COLO668 (cell line): Measurements from ENCODE around the gene SYVN1.

Source experiments
- DNase-seq: peaks from one replicate; lab custom pipeline; 2025; ENCODE audit not compliant: unreplicated experiment; lab: John Stamatoyannopoulos, UW

Gene SYVN1

GRCh38 chr11:65112546-65113360, 21.6 kb downstream of the SYVN1 start:
- peak; percentile 80 for DNase-seq

- DNase-seq: peak; percentile 98
These were observed 22.4 kb downstream of the SYVN1 start, which contains the start of gene TM7SF2 for GRCh38 chr11:65111744-65112545. Gene TM7SF2 (plus strand): TSS chr11:65111872. CDS start chr11:65112016, 144 bp downstream.

DNA sequence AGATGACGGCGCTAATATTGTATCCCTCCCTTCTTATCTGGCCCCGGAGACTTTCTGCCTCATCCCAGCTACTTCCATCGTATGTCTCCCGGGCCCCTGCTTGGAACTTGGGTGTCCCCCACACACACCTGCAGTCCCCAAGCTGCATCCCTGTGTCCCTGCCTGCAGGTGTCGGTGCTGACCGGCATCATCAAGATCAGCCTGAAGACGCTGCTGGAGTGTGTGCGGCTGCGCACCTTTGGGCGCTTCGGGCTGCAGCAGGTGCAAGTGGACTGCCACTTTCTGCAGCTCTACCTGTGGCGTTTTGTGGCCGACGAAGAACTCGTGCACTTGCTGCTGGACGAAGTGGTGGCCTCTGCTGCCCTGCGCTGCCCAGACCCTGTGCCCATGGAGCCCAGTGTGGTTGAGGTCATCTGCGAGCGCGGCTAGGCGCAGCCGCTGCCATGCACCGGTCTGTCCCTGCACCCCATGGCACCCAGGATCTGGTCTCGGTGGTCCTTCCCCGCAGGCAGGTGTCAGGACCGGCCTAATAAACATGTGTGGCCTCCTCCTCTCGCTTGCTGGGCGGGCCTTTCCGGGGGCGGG, 23.1 kb downstream of the SYVN1 start:
- DNase-seq: no peak

DNA sequence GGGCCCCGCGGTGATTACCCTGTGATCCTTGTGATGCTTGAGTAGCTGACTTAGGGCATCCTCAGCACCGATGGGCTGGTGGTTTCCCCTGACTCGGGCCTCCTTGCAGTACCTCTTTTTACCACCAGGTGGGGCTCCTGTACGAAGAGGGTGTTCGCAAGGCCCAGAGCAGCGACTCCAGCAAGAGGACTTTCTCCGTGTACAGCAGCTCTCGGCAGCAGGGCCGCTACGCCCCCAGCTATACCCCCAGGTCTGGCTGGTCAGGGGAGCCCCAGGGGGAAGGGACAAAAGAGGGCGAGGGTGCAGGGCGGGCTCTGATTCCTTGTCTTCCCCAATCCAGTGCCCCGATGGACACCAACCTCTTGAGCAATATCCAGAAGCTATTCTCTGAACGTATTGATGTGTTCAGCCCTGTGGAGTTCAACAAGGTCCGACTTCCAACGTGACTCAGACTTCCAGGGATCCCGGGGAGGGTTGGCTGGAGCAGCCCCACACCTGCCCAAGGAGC, 23.9 kb downstream of the SYVN1 start:
- DNase-seq: peak; percentile 86

- no peak for DNase-seq
These were observed 24.8 kb downstream of the SYVN1 start for GRCh38 chr11:65109231-65110198.

DNA sequence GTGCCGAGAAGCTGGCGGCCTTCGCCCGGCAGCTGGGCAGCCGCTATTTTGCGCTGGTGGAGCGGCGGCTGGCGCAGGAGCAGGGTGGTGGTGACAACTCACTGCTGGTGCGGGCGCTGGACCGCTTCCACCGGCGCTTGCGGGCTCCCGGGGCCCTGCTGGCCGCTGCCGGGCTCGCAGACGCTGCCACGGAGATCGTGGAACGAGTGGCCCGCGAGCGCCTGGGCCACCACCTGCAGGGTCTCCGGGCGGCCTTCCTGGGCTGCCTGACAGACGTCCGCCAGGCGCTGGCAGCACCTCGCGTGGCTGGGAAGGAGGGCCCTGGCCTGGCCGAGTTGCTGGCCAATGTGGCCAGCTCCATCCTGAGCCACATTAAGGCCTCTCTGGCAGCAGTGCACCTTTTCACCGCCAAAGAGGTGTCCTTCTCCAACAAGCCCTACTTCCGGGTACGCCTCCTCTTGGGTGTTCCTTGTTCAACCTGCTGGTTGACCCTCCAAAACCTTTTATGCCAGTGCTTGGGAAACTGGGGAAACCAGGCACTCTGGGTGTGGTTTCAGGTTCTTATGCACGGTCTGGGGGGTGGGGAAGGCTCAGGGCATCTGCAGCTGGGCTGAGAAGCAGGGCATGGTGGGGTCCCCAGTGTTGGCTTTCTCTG, 25.7 kb downstream of the SYVN1 start:
- no peak for DNase-seq

DNA sequence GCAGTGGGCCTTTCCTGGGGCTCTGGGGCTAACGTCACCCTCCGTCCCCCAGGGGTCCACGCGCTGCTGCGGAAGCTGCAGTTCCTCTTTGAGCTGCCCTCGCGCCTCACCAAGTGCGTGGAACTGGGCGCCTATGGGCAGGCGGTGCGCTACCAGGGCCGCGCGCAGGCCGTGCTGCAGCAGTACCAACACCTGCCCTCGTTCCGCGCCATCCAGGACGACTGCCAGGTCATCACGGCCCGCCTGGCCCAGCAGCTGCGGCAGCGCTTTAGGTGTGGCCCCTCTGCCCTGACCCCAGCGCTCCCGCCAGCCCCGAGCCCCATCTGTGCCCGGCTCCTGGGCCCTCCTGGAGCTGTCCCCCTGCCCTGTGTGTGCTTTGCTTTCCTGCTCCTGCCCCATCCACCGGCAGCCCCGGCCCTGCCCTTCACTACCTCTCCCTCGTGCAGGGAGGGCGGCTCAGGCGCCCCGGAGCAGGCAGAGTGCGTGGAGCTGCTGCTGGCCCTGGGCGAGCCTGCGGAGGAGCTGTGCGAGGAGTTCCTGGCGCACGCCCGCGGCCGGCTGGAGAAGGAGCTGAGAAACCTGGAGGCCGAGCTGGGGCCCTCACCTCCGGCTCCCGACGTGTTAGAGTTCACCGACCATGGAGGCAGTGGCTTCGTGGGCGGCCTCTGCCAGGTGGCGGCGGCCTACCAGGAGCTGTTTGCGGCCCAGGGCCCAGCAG, 26.4 kb downstream of the SYVN1 start:
- no peak for DNase-seq

DNA sequence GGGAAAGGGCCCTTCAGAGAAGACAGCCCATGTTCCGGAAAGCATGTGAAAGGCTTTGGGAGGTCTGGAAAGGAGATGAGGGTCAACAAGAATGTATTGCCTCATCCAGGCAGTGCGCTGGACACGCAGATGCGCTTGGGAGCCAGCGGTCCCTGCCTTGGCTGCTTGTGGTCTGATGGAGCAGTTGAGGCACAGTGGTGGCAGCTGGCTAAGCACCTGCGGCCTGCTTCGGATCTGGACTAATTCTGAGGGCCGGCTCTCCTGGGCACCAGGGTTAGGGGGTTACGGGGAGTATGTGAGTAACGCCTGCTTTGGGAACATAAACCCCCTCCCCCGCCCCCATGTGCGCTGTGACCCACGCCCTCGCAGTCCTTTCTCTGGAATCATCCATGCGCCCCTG, 27.2 kb downstream of the SYVN1 start:
- no peak for DNase-seq

GRCh38 chr11:65104628-65105027, 29.7 kb downstream of the SYVN1 start:
- DNase-seq: no peak

- DNase-seq: no peak
These were observed 30.8 kb downstream of the SYVN1 start for GRCh38 chr11:65103476-65103875.

DNA sequence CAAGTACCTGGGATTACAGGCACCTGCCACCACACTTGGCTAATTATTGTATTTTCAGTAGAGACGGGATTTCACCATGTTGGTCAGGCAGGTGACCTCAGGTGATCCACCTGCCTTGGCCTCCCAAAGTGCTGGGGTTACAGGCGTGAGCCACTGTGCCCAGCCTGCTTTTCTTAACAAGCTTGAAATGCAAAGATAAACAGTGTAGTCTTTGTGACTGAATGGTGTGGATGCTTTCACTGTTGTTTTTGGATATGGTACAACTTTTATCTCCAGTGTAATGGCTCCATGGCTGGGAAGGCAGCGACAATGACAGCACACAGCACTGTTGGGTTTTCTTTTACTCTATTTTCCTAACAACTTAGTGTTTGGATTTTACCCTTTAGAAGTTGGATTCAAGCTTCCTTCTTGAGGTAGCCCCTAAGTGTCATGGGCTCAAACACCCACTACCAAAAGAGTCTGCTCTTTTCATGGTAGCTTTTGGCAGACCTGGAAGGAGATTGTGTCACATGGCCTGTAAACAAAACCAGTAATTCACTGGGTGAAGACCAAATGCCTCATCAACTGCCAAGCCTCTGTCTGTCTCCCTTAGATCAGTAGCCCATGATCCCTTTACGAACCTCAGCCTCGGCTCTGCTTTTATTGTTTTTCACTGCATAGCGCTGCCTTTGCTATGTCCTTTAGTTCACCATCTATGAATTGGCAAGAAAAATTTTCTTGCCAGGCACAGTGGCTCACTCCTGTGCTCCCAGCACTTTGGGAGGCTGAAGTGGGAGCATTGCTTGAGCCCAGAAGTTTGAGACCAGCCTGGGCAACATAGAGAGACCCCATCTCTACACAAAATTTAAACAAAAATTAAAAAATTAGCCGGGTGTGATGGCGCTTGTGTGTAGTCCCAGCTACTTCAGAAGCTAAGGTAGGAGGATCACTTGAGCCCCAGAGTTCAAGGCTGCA, 31.9 kb downstream of the SYVN1 start:
- no peak for DNase-seq

DNA sequence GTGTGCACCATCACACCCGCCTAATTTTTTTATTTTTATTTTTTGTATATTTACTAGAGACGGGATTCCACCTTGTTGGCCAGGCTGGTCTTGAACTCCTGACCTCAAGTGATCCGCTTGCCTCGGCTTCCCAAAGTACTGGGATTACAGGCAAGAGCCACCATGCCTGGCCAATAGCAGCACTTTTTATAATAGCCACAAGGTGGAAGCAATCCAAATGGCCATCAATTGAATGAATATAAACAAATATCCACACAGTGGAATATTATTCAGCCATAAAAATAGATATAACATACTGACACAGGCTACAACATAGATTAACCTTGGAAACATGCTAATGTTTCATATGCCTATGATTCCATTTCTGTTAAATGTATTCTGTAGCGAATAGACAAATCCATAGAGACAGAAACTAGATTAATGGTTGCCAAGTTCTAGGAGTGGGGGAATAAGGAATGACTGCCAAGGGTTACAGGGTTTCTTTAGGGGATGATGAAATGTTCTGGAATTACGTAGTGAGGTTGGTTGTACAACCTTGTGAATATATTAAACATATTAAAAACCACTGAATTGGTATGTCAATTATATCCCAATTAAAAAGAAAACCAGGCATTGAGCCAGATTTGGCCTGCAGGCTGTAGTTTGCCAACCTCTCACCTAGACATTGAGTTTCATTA, 33.5 kb downstream of the SYVN1 start:
- no peak for DNase-seq

- DNase-seq: no peak
These were observed 37.4 kb downstream of the SYVN1 start for GRCh38 chr11:65096926-65097325.

DNA sequence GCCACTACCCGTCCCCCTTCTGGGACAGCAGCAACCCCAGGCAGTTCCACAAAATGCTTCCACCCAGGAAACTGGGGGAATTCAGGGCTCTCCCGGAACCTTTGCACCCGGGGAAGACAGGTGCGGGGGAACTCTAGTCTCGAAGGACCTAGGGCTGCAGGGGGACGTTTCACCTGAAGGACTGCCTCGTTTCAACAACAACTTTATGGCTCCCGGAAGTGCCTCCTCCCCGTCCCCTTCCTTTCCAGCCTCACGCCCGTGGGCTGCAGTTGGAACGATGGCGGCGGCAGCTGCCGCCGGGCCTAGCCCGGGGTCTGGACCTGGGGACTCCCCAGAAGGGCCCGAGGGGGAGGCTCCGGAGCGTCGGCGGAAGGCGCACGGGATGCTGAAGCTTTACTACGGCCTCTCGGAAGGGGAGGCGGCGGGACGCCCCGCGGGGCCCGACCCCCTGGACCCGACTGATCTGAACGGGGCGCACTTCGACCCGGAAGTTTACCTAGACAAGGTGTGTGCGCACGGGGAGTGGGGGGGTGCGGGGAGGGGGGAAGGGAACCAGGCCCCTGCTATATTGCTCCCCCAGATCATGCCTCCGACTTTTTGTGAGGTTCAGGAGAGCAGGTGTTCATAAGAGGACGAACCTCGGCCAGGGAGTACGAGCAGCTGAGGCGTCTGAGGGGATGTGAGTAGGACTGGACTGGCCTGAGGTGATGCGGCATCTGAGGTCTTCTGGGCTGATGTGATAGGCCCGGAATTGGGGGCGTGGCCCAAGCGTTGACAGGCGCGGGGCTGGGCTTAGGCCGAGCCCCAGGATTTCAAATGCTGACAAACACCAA, 38.1 kb downstream of the SYVN1 start, which contains the start of gene VPS51:
Gene VPS51, plus strand, starts transcription at position 241 of the 833 bp plus-strand sequence. Its CDS starts 37 bp downstream, at position 278.
- peak; percentile 93 for DNase-seq

- no peak for DNase-seq
These were observed 38.9 kb downstream of the SYVN1 start for GRCh38 chr11:65095427-65095826.

GRCh38 chr11:65090628-65091027, 43.7 kb downstream of the SYVN1 start:
- no peak for DNase-seq

DNA sequence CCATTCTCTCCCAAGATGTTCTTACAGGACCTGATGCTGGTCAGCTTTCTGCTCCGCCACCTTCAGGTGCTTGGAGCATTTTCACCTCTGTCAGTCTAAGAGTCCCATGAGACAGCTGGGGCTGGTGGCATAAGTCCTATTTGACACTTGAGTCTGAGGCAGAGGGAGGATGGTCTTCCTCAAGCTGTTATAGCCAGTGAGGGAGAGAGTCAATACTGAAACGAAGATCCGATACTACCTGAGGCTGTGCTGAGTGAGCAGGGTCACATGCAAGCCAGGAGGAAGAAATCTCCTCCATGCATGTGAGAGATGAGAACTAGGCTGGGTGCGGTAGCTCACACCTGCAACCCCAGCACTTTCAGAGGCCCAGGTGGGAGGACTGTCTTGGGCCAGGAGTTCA, 44.7 kb downstream of the SYVN1 start:
- DNase-seq: no peak
